ENCODE data around the gene PSRC1. TPM values are rescaled to one million over a fixed set of nuclear protein-coding genes. Genes with fewer than 3 reads are reported as not detected.

PSRC1 gene
- total and polyA plus RNA-seq, 2 of the 8 experiments (the other 6 are each of a cell fraction or from before 2014, with no cell fraction given): 56.1 to 67.3 TPM

DNA sequence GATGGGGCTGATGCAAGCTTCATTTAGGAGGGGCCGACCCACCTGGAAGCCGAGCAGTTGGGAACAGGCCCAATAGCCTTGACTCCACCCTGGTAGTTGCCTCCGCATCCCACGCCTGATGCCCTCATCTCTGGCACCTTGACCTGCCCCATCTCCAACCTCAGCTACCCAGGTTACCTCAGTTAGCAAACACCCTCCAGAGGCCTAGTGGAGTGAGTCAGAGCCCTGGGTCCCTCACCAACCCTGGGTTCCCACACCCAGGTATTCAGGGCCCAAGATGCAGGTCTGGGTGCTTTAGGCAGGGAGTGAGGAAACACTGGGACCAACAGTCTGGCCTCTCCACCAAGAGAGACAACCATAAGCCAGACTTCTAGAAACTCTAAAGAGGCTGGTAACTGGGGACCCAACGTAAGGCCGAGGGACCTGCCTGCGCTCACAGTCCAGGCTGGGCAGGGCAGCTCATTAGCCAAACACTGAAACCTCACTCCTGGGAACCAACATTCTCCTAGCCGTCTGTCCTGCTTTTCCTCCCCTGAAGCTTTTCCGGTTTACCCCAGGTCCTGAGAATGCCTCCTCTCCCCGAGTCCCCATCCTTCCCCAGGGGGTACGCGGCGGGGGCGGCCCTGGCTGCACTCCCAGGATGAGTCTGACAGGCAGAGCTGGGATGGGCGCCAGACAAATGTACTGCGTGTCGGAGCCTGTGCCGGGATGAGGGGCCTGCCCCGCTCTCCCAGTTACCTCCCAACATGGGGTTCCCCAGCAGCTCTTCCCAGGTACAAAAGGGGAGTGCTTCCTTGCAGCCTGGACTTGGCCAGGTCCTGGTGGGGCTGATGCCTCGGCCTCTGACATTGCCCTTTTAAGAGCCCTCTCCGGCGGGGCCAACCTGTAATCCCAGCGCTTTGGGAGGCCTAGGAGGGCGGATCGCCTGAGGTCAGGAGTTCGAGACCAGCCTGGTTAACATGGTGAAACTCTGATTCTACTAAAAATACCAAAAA is 42.5 kb downstream of the PSRC1 start:
- H3K27ac ChIP-seq (ENCODE audit: low read depth, low read length): peak overlapping the region; percentile 13; the same call in 1 of the 2 replicates
- POLR2A ChIA-PET (ENCODE audit: partially characterized antibody): interaction anchor here (0.6 to 15.9 kb wide), 18 partner anchors 10 to 292 kb away, joined by 3 to 252 read pairs (median 6); partner anchors contain the start of genes CELSR2, PSRC1 and SARS1
- H3K4me3 ChIP-seq (ENCODE audit: extremely low read depth in 1 of 4, insufficient read depth in 2 of 4, low read depth in 3 of 4, low read length in 4 of 4): peak overlapping the region in 2 of 4 experiments; percentile 1 to 32; a peak in 2 of 8 replicates
- TF ChIP-seq EGR1 (IDR thresholded peaks at IDR 0.05; ENCODE audit: borderline replicate concordance, low read depth, low read length) (peak; percentile 64; the same call in 1 of the 2 replicates), POLR2A (IDR thresholded peaks at IDR 0.05; ENCODE audit: control extremely low read depth in 1 of 2, low read depth in 2 of 2, low read length in 2 of 2) (0 out of 3 replicates have a peak, but pooled peaks of 1 of the 2 experiments have one; percentile 12), MAX (IDR thresholded peaks at IDR 0.05) (peak; percentile 78), POLR2AphosphoS5 (IDR thresholded peaks at IDR 0.05; ENCODE audit: low read depth, low read length) (no peak; the same call in 1 of the 2 replicates), SIX5 (IDR thresholded peaks at IDR 0.05; ENCODE audit: low read depth, low read length) (no peak), SRF (IDR thresholded peaks at IDR 0.05; ENCODE audit: low read depth, low read length) (no peak), JUND (IDR thresholded peaks at IDR 0.05; ENCODE audit: low read length) (no peak)
- TF ChIP-seq, protein P1, sequence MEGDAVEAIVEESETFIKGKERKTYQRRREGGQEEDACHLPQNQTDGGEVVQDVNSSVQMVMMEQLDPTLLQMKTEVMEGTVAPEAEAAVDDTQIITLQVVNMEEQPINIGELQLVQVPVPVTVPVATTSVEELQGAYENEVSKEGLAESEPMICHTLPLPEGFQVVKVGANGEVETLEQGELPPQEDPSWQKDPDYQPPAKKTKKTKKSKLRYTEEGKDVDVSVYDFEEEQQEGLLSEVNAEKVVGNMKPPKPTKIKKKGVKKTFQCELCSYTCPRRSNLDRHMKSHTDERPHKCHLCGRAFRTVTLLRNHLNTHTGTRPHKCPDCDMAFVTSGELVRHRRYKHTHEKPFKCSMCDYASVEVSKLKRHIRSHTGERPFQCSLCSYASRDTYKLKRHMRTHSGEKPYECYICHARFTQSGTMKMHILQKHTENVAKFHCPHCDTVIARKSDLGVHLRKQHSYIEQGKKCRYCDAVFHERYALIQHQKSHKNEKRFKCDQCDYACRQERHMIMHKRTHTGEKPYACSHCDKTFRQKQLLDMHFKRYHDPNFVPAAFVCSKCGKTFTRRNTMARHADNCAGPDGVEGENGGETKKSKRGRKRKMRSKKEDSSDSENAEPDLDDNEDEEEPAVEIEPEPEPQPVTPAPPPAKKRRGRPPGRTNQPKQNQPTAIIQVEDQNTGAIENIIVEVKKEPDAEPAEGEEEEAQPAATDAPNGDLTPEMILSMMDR (IDR thresholded peaks at IDR 0.05; ENCODE audit: control extremely low read depth in 1 of 3, insufficient read depth in 1 of 3, low read depth in 1 of 3, low read length in 3 of 3): no peak

More for the DNA sequence above, 42.5 kb downstream of the PSRC1 start:
- Histone ChIP-seq H4K91ac (replicated peaks; ENCODE audit: insufficient read length, low read length) (peak overlapping the region; percentile 32), H2BK12ac (ENCODE audit: low read depth, low read length) (peak overlapping the region; percentile 96), H3K27me3 (replicated peaks in 1 of 4; ENCODE audit: control insufficient read depth in 3 of 4, extremely low read depth in 1 of 4, insufficient read depth in 3 of 4, low read length in 3 of 4) (no peaks in the 10 kb centered on the region), H3K18ac (ENCODE audit: extremely low read depth, low read length) (peak overlapping the region; percentile 99), H3K9me3 (ENCODE audit: insufficient read depth in 2 of 2, low read depth in 1 of 2, low read length in 1 of 2) (no peaks in the 10 kb centered on the region), H2BK20ac (ENCODE audit: low read length) (peak overlapping the region; percentile 91), H3K23ac (ENCODE audit: insufficient read length) (no peak overlapping the region), H2BK120ac (replicated peaks; ENCODE audit: low read depth, low read length) (no peak overlapping the region), H3K56ac (replicated peaks; ENCODE audit: insufficient read length, low read depth, low read length) (no peak overlapping the region), H3K4ac (replicated peaks; ENCODE audit: insufficient read length, low read depth, low read length) (no peak overlapping the region), H3K14ac (ENCODE audit: insufficient read length) (no peak overlapping the region), H4K5ac (ENCODE audit: insufficient read length, low read depth, low read length) (no peak overlapping the region), H3K36me3 (ENCODE audit: control insufficient read depth in 2 of 4, insufficient read depth in 4 of 4, low read length in 3 of 4) (peaks cover 10 to 35% (median 25%) of the 10 kb centered on the region in 4 experiments), H3K79me2 (ENCODE audit: control insufficient read depth in 1 of 2, insufficient read depth in 2 of 2, low read length in 2 of 2) (no peaks in the 10 kb centered on the region), H3K79me1 (ENCODE audit: low read depth, low read length) (no peaks in the 10 kb centered on the region), H4K20me1 (replicated peaks in 1 of 2; ENCODE audit: control insufficient read depth in 1 of 2, insufficient read depth in 2 of 2, low read length in 2 of 2) (no peaks in the 10 kb centered on the region), H2AFZ (ENCODE audit: low read length) (no peak overlapping the region), H3K23me2 (ENCODE audit: low read depth, low read length) (peaks cover 3% of the 10 kb centered on the region; the same call in 1 of the 2 replicates), H3K4me2 (ENCODE audit: insufficient read depth in 1 of 2, low read depth in 2 of 2, low read length in 2 of 2) (peak overlapping the region; percentile 25 to 46), H2BK5ac (ENCODE audit: low read depth, low read length) (peak overlapping the region; percentile 96), H3K4me1 (replicated peaks in 1 of 4; ENCODE audit: control insufficient read depth in 3 of 4, insufficient read depth in 4 of 4, low read length in 3 of 4) (peaks cover 21 to 44% (median 30%) of the 10 kb centered on the region in 4 experiments), H3K9ac (replicated peaks in 1 of 4; ENCODE audit: extremely low read depth in 1 of 4, low read depth in 3 of 4, low read length in 3 of 4) (no peak overlapping the region), H4K8ac (ENCODE audit: extremely low read depth, insufficient read depth, low read length) (peak overlapping the region; percentile 15; the same call in 1 of the 2 replicates), H2BK15ac (ENCODE audit: low read length) (peak overlapping the region; percentile 97; the same call in 1 of the 2 replicates), H2AK5ac (ENCODE audit: low read depth, low read length) (peak overlapping the region; percentile 97)
- no peak for FAIRE-seq
- DNase-seq (ENCODE audit: low read depth in 1 of 2, low spot score in 2 of 2): peak in 1 of 2 experiments; percentile 76
- CTCF ChIA-PET (ENCODE audit: partially characterized antibody): interaction anchor here (0.6 to 28.7 kb wide), 16 partner anchors 10 to 162 kb away, joined by 3 to 651 read pairs (median 4); partner anchors contain the start of genes CELSR2, SARS1 and SORT1
- 52% methylated on average over 26 of the region's 26 CpGs; no CpG with 5 or more reads in 1 of the 2 experiments for WGBS, 2 experiments (ENCODE audit: extremely low coverage in 1 of 2, insufficient coverage in 1 of 2, insufficient read length in 1 of 2, insufficient replicate concordance in 2 of 2, low coverage in 1 of 2, low lambda C conversion rate in 2 of 2, missing lambda C conversion rate in 1 of 2)
